GM18951 (cell line): Measurements from ENCODE around the gene STAC.

ENCODE experiments used
- POLR2A ChIP-seq: IDR thresholded peaks from 4 replicates; pipeline ENCODE4 v1.6.1; 2011; ENCODE audit warnings: mild to moderate bottlenecking; ENCODE audit not compliant: insufficient read length, insufficient read depth; ENCODE audit errors: extremely low read depth
- in situ Hi-C: fragments of 300-500 bp; cut with MboI; formaldehyde crosslinking; loops from one replicate; pipeline ENCODE4 v1.12.0; 2022; ENCODE audit warnings: low sequenced_read_pairs, mixed read lengths, inconsistent platforms; ENCODE audit not compliant: unreplicated experiment

STAC gene

GRCh38 chr3:36380221-36381031, at the start of gene STAC:
Gene STAC, plus strand, starts transcription at chr3:36380504. Its CDS starts 140 bp downstream, at chr3:36380644.
- no peak for TF ChIP-seq POLR2A
- in situ Hi-C loops: no loop called here

DNA sequence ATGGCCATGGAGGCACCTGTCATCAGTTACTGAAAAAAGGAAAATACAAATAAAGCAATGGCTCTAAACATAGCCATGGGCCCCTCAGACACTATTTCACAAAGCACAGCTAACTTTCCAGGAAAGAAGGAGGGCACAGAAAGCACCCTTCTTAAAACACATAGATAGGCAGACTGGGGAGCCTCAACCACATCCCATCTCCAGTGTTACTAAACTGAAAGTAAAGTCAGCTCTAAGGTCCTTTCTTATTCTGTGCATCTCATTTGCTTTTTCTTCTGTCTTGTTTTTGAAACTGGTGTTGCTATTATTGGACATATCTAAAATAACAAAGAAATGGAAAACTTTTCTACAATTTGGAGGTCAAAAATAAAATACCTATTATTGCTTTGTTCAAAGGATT, 48.2 kb upstream of the STAC start:
- TF ChIP-seq POLR2A: no peak
- in situ Hi-C loops: no loop called here

- no peak for TF ChIP-seq POLR2A
- in situ Hi-C loops: no loop called here
Measured at GRCh38 chr3:36362216-36362615, 18.1 kb upstream of the STAC start.

- in situ Hi-C loops: no loop called here
- TF ChIP-seq POLR2A: no peak
Measured at GRCh38 chr3:36362973-36363372, 17.3 kb upstream of the STAC start.

DNA sequence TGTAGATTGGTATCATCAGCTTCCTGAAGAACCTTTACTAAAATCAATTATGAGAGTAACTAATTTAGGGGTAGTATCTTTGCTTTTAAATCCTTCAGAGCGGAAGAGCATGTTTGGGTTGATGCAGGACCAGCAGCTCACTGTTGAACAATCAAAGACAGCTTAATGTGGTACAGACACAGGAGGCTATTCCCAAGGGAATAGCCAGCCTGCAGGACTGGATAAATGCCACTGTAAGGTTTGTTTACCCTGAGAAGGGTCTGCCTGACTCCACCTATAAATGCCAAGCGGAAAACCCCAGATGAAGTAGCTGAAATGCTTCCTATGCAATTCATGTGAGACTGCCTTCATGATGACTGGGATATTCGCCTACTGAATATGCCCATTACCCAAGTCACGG, 16.0 kb upstream of the STAC start:
- in situ Hi-C loops: no loop called here
- no peak for TF ChIP-seq POLR2A

- in situ Hi-C loops: no loop called here
Measured at GRCh38 chr3:36365829-36366228, 14.5 kb upstream of the STAC start.

DNA sequence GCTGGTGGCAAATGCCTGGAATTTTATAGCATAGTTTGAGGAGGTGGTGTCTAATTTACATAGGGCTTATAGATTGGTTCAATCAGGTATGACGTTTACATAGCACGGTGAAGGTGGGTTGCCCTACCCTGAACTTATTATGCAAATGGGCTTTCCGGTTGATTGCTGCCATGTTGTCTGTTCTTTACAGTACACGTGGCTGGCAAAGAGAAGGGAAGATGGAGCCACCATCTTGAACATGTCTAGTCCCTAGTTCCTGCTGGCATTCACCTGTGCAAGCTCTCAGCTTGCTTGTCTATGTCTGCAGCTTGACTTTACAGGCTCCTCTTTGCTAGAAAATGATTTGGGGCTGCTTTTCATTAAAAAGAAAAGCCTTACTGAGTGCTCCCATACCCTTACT, 14.0 kb upstream of the STAC start:
- in situ Hi-C loops: no loop called here
- no peak for TF ChIP-seq POLR2A

More at GRCh38 chr3:36365829-36366228, 14.5 kb upstream of the STAC start:
- no peak for TF ChIP-seq POLR2A

GRCh38 chr3:36367912-36368573, 12.3 kb upstream of the STAC start:
- no peak for TF ChIP-seq POLR2A
- in situ Hi-C loops: no loop called here

DNA sequence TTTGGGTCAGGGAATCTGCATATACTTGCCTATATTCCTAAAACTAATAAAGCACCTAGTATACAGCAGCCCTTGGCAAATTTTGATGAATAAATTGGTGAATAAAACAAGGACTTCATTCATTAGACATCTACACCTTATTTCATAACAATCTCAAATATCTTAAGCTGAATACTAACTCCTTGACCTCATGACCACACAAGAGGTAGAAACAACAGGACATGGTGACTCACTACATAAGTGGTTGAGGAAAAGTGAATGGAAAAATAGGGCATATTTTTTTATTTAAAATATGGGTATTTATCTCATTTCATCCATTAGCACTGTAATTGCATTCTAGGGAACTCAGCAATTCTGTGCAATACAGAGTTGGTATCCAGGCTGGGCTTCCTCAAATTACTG, 7.8 kb upstream of the STAC start:
- in situ Hi-C loops: no loop called here
- no peak for TF ChIP-seq POLR2A

DNA sequence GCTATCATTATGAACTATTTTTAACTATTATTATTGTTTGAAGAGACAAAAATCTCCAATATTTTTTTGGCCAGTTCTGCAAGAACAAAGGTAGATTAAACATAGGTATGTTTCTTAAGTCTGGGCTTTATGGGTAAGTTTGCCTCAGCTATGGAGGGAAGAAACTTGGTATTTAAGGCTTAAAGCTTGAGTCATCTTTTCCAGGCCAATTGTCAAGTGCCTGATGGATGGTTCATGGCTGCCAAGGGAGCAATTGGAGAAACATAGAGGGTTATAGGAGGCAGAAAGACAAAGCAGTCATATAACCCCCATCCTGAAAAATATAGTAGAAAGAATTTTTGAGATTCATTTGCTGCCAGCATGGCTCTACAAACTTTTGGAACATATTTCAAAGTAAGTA, 7.2 kb upstream of the STAC start:
- no peak for TF ChIP-seq POLR2A
- in situ Hi-C loops: no loop called here

- no peak for TF ChIP-seq POLR2A
- in situ Hi-C loops: no loop called here
Measured at GRCh38 chr3:36373666-36374065, 6.6 kb upstream of the STAC start.

DNA sequence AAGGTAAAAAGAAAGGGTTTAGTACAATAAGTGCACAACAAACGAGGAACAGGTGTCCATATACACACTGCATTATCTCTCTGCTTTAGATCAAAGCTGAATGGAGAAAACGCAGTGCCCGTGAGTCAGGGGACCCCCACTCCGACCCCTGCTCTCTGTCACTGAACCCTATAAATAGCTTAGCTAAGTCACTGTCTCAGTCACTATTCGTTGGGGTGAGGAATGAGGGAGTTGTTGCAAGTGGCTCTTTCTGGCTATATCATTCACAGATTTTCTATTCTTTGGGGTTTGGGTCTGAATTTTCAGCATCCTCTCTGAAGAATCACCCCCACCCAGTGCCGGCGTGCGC, 458 bp upstream of the STAC start:
- no peak for TF ChIP-seq POLR2A
- in situ Hi-C loops: no loop called here

GRCh38 chr3:36381311-36381956, 1.1 kb downstream of the STAC start:
- in situ Hi-C loops: no loop called here
- no peak for TF ChIP-seq POLR2A

DNA sequence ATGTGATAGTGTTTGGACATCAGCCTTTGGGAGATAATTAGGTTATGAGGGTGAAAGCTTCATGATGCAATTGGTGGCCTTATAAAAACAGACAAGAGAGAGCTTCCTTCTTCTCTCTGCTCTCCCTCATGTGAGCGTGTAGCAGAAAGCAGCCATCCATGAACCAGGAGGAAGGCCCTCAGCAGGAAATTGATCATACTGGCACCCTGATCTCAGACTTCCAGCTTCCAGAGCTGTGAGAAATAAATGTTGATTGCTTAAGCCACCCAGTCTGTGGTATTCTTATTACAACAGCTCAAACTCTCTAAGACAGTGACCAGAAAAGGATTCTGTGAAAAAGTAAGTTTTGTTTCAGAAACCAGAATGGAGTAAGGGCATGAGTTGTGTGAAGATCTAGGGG, 13.3 kb downstream of the STAC start:
- TF ChIP-seq POLR2A: no peak
- in situ Hi-C loops: no loop called here
